Measurements from ENCODE around the gene NT5C2. TPM values are rescaled to one million over a fixed set of nuclear protein-coding genes. Genes with fewer than 3 reads are reported as not detected.
A peak's percentile ranks its signal among the peaks of the same experiment; 100 is the strongest.

The NT5C2 gene
- polyA plus RNA-seq, 3 donors = 68.6 to 116 (median 81.8) TPM

DNA sequence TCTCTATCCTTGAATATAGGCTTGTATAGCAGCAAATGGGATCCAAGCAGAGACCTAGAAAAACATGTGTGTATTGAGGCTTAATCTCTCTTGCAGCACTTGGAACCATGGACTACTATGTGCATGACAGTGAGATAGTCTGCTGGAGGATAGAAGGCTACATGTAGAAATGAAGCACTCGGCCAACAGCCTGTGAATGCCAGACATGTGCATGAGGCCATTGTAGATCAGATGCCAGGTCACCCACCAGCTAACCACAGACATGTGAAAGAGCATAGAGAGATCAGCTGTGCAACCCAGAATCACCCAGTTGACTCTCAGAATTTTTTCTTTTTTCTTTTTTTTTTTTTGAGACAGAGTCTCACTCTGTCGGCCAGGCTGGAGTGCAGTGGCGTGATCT lies 90.9 kb downstream of the NT5C2 start:
- TF ChIP-seq, protein P1, sequence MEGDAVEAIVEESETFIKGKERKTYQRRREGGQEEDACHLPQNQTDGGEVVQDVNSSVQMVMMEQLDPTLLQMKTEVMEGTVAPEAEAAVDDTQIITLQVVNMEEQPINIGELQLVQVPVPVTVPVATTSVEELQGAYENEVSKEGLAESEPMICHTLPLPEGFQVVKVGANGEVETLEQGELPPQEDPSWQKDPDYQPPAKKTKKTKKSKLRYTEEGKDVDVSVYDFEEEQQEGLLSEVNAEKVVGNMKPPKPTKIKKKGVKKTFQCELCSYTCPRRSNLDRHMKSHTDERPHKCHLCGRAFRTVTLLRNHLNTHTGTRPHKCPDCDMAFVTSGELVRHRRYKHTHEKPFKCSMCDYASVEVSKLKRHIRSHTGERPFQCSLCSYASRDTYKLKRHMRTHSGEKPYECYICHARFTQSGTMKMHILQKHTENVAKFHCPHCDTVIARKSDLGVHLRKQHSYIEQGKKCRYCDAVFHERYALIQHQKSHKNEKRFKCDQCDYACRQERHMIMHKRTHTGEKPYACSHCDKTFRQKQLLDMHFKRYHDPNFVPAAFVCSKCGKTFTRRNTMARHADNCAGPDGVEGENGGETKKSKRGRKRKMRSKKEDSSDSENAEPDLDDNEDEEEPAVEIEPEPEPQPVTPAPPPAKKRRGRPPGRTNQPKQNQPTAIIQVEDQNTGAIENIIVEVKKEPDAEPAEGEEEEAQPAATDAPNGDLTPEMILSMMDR (IDR thresholded peaks at IDR 0.05) = no peak
- 92% methylated on average over 1 of the region's 3 CpGs for WGBS (ENCODE audit: insufficient coverage)
- Histone ChIP-seq H3K79me2 (ENCODE audit: insufficient read depth, low read length) (peaks cover 32% of the 10 kb centered on the region), H4K20me1 (ENCODE audit: insufficient read depth, low read length) (peaks cover 81% of the 10 kb centered on the region), H3K9ac (ENCODE audit: insufficient read depth, low read length, poor library complexity, severe bottlenecking) (no peak overlapping the region), H3K27ac (ENCODE audit: low read depth in 1 of 2, low read length in 2 of 2) (peak overlapping the region in 1 of 2 donors; percentile 53), H3K27me3 (ENCODE audit: control insufficient read depth in 2 of 2, insufficient read depth in 2 of 2, low read length in 2 of 2) (no peaks in the 10 kb centered on the region), H3K4me1 (ENCODE audit: control insufficient read depth in 1 of 2, insufficient read depth in 2 of 2, low read length in 2 of 2) (no peaks in the 10 kb centered on the region), H3K4me3 (replicated peaks in 1 of 3; ENCODE audit: low read depth in 2 of 3, low read length in 3 of 3) (no peak overlapping the region), H3K4me2 (replicated peaks; ENCODE audit: extremely low read depth, low read length, poor library complexity, severe bottlenecking) (no peak overlapping the region), H3K9me3 (replicated peaks in 1 of 2; ENCODE audit: control insufficient read depth in 1 of 2, insufficient read depth in 1 of 2, low read length in 2 of 2) (no peaks in the 10 kb centered on the region), H2AFZ (ENCODE audit: insufficient read depth, low read depth, low read length, poor library complexity, severe bottlenecking) (no peak overlapping the region), H3K36me3 (replicated peaks in 1 of 2; ENCODE audit: control insufficient read depth in 1 of 2, insufficient read depth in 2 of 2, low read length in 2 of 2) (peaks cover 93 to 100% of the 10 kb centered on the region in 2 donors)
- DNase-seq = no peak
- no peak overlapping the region for H3K4me3 Mint-ChIP-seq
- H3K27ac Mint-ChIP-seq = peak overlapping the region in 4 of 7 donors; percentile 6 to 55 (median 30)
- no peaks in the 10 kb centered on the region for H3K4me1 Mint-ChIP-seq
- peaks cover 0 to 2% (median 0%) of the 10 kb centered on the region in 3 donors for H3K27me3 Mint-ChIP-seq (ENCODE audit: low read depth in 3 of 3)
- peaks cover 73 to 84% of the 10 kb centered on the region in 2 donors for H3K36me3 Mint-ChIP-seq
- intact Hi-C loops (cut with micrococcal nuclease) = no loop called here
- no peaks in the 10 kb centered on the region for H3K9me3 Mint-ChIP-seq

DNA sequence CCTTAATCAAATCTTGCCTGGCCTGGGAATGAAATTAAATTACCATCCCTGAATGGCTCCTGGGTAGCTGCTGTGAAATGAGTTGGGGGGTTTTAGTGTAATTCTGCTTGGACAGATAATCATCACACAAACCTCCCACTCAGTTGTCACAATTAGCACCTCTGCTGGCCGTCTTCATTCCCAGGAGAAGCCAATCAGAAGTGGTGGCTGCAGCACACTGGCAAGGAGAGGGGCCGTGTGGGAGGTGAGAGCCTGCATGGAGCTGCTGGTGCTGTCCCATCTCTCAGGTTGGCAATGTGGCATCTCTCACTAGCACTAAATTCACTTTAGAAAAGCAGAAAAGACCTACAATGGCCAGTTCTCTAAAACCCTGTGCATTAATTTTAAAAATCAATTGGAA lies 92.5 kb downstream of the NT5C2 start:
- 100% methylated on average over 1 of the region's 2 CpGs for WGBS (ENCODE audit: insufficient coverage)
- no peak overlapping the region for H3K4me3 ChIP-seq (replicated peaks in 1 of 3; ENCODE audit: low read depth in 2 of 3, low read length in 3 of 3)
- H3K9me3 ChIP-seq (replicated peaks in 1 of 2; ENCODE audit: control insufficient read depth in 1 of 2, insufficient read depth in 1 of 2, low read length in 2 of 2) = no peaks in the 10 kb centered on the region
- intact Hi-C loops (cut with micrococcal nuclease) = no loop called here
- H3K4me2 ChIP-seq (replicated peaks; ENCODE audit: extremely low read depth, low read length, poor library complexity, severe bottlenecking) = no peak overlapping the region
- no peak for DNase-seq
- no peaks in the 10 kb centered on the region for H3K4me1 Mint-ChIP-seq
- H3K36me3 Mint-ChIP-seq = peaks cover 77 to 85% of the 10 kb centered on the region in 2 donors
- H3K27ac ChIP-seq (ENCODE audit: low read depth in 1 of 2, low read length in 2 of 2) = no peak overlapping the region
- H4K20me1 ChIP-seq (ENCODE audit: insufficient read depth, low read length) = peaks cover 70% of the 10 kb centered on the region
- TF ChIP-seq, protein P1 (IDR thresholded peaks at IDR 0.05) = no peak
- H3K27me3 Mint-ChIP-seq (ENCODE audit: low read depth in 3 of 3) = peaks cover 0 to 2% (median 0%) of the 10 kb centered on the region in 3 donors
- no peaks in the 10 kb centered on the region for H3K4me1 ChIP-seq (ENCODE audit: control insufficient read depth in 1 of 2, insufficient read depth in 2 of 2, low read length in 2 of 2)
- H3K9me3 Mint-ChIP-seq = no peaks in the 10 kb centered on the region
- H3K27ac Mint-ChIP-seq = peak overlapping the region in 1 of 7 donors; percentile 12
- peaks cover 90 to 99% of the 10 kb centered on the region in 2 donors for H3K36me3 ChIP-seq (replicated peaks in 1 of 2; ENCODE audit: control insufficient read depth in 1 of 2, insufficient read depth in 2 of 2, low read length in 2 of 2)
- H2AFZ ChIP-seq (ENCODE audit: insufficient read depth, low read depth, low read length, poor library complexity, severe bottlenecking) = no peak overlapping the region
- no peaks in the 10 kb centered on the region for H3K27me3 ChIP-seq (ENCODE audit: control insufficient read depth in 2 of 2, insufficient read depth in 2 of 2, low read length in 2 of 2)
- no peak overlapping the region for H3K9ac ChIP-seq (ENCODE audit: insufficient read depth, low read length, poor library complexity, severe bottlenecking)
- H3K4me3 Mint-ChIP-seq = no peak overlapping the region
- peaks cover 20% of the 10 kb centered on the region for H3K79me2 ChIP-seq (ENCODE audit: insufficient read depth, low read length)

Data from CD14-positive monocyte (primary cell).